NCI-H2029 treated with DMSO at 0.1 percent for 48 hours (cell line): ENCODE data around the gene USP12.
"Not testable (repeated sequence)": the region's sequence is repeated elsewhere in the genome, so short reads cannot be mapped to it uniquely, and the experiment has no call there.

Source experiments
- DNase-seq: peaks from one replicate; lab custom pipeline; 2025; lab: John Stamatoyannopoulos, UW

The USP12 gene

GRCh38 chr13:27123445-27123844, 48.2 kb downstream of the USP12 start:
- DNase-seq, result not testable (repeated sequence)

GRCh38 chr13:27122036-27122435, 49.6 kb downstream of the USP12 start:
- no peak for DNase-seq

GRCh38 chr13:27120811-27121210, 50.8 kb downstream of the USP12 start:
- DNase-seq, result no peak

- DNase-seq, result no peak
These were observed 51.6 kb downstream of the USP12 start for GRCh38 chr13:27120011-27120410.

GRCh38 chr13:27118428-27119054, 53.1 kb downstream of the USP12 start:
- DNase-seq, result no peak

- DNase-seq, result peak; percentile 26
These were observed 53.7 kb downstream of the USP12 start for GRCh38 chr13:27117952-27118351.

- peak; percentile 16 for DNase-seq
These were observed 54.5 kb downstream of the USP12 start for GRCh38 chr13:27117158-27117557.

GRCh38 chr13:27113436-27113835, 58.2 kb downstream of the USP12 start:
- DNase-seq, result no peak

- DNase-seq, result no peak
These were observed 59.6 kb downstream of the USP12 start for GRCh38 chr13:27112006-27112405.

GRCh38 chr13:27110056-27110746, 61.4 kb downstream of the USP12 start:
- peak; percentile 26 for DNase-seq

- no peak for DNase-seq
These were observed 65.5 kb downstream of the USP12 start for GRCh38 chr13:27106144-27106543.

GRCh38 chr13:27104606-27105005, 67.0 kb downstream of the USP12 start:
- DNase-seq, result no peak

GRCh38 chr13:27101847-27102246, 69.8 kb downstream of the USP12 start:
- DNase-seq, result no peak

- DNase-seq, result no peak
These were observed 70.3 kb downstream of the USP12 start for GRCh38 chr13:27101289-27101688.

GRCh38 chr13:27097691-27098090, 73.9 kb downstream of the USP12 start:
- no peak for DNase-seq

GRCh38 chr13:27091451-27091850, 80.2 kb downstream of the USP12 start:
- DNase-seq, result no peak

GRCh38 chr13:27088619-27089018, 83.0 kb downstream of the USP12 start:
- no peak for DNase-seq

- no peak for DNase-seq
These were observed 84.9 kb downstream of the USP12 start for GRCh38 chr13:27086599-27087265.

- DNase-seq, result no peak
These were observed 88.4 kb downstream of the USP12 start for GRCh38 chr13:27083183-27083582.

- DNase-seq, result no peak
These were observed 89.5 kb downstream of the USP12 start for GRCh38 chr13:27081893-27082679.

GRCh38 chr13:27080018-27080948, 91.3 kb downstream of the USP12 start:
- DNase-seq, result no peak
